Left renal cortex interstitium (tissue), 4 donors: ENCODE results near the gene TXNL4A. TPM values are rescaled to one million over a fixed set of nuclear protein-coding genes. Genes with fewer than 3 reads are reported as not detected.

Source experiments
- DNase-seq, 4 donors: peaks; one replicate each; pipeline ENCODE4 v3.0.0-alpha.2; 2013; ENCODE audit warnings: low read depth in 4 of 4, low spot score in 2 of 4, missing footprints in 1 of 4
- polyA plus RNA-seq, 4 donors: library from polyadenylated mRNA; unstranded; fragments of 120-200 nt; gene quantifications; one replicate each; pipeline ENCODE4 v1.2.1, GENCODE V29; 2013; ENCODE audit not compliant: insufficient read length in 4 of 4

Gene TXNL4A
- polyA plus RNA-seq, 4 donors: 82.1 to 115 (median 87.9) TPM

DNA sequence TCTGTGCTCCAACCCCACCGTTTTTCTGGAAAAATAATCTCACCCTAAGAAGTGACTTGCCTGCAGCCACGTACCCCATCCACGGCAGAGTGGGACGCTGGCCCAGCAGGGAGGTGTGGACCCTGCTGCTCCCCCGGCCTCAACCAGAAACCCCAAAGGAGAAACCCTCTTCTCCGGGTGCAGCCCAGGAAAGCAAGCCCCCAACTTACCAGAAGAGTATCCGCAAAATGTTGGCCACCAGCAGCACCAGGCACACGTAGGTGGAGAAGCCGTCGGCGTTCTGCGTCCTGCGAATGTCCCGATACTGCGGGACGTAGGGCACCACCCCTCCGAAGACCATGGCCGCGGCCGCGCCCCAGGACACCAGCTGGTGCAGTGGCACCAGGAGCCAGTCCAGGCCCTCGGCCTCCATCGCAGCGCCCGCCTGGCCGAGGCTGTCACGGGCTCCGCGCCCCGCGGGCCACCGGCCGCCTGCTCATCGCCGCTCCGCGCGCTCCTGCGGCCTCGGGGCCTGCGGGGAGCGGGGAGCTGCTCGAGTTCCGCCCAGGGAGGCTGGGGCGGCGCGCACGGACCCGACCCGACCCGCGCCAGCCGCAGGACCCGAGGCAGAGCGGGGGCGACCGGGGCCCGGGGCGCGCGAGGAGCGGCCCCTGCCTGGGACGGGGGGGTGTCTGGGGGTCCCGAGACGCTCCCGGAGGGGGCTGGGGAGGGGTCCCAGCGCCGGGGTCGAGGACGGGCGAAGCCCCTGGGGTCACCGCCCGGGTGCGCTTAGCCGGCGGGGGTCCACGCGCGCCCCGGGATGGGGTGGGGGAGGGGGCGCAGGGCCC, 37.6 kb downstream of the TXNL4A start:
- no peak for DNase-seq

- no peak for DNase-seq
These were observed 38.5 kb downstream of the TXNL4A start for GRCh38 chr18:79949697-79950487.

DNA sequence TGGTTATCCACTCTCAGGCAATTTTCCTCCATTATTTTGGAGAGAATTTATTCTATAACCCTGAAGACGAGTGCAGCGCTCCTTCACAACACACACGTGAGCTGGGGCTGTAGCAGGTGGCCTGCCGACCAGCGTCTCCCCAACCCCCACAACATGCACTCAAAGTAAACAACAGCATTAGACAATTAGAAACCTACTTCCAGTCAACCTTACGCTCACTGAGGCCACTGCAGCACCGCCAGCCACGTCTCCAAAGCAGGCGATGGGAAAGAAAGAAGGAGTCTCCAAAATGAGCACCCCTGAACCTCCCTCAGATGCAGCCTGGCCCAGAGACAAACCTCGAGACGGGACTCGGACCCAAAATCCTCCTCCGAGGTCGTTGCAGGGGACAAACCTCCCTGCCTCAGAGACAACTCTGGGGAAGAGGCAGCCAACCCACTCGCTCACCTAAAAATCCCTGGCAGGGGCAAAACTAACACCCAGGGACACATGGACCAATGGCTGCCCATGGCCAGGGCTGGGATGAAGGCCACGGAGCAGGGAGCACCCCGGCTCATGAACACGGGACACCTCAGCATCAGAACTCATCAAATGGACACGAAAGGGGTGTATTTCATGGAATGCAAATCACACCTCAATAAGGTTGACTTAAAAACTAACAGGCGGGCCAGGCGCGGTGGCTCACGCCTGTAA, 39.5 kb downstream of the TXNL4A start:
- no peak for DNase-seq

- no peak for DNase-seq
These were observed 40.3 kb downstream of the TXNL4A start for GRCh38 chr18:79947881-79948610.

DNA sequence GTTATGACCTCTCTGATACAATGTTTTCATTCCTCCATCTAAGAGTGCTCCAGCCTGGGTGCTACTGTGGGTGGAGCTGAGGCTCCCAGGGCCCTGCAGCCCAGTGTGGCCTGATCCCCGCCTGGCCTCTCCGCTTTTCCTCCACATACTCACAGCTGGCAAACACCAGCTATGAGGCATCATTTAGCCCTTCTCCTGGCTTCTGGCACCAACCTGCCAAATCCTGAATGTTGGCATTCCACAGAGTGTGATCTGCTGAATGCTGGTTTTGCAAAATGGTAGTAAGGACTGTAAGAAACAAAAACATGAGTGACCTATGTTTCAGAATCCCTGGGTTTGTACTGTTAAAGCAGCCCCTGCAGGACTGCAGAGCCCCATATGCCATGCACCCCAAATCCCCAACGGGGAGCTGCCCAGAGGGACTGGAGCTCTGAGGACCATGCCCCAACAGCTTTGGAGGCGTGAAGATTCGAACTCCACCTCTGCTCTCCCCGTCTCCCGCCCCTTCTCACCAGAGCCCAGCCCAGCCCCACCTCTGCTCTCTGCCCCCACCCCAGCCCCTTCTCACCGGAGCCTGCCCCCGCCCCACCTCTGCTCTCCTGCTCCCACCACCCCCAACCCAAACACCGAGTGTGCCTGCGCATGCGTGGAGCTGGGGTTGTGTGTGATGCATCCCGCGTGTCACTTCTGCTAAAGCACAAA, 41.2 kb downstream of the TXNL4A start:
- DNase-seq: no peak

DNA sequence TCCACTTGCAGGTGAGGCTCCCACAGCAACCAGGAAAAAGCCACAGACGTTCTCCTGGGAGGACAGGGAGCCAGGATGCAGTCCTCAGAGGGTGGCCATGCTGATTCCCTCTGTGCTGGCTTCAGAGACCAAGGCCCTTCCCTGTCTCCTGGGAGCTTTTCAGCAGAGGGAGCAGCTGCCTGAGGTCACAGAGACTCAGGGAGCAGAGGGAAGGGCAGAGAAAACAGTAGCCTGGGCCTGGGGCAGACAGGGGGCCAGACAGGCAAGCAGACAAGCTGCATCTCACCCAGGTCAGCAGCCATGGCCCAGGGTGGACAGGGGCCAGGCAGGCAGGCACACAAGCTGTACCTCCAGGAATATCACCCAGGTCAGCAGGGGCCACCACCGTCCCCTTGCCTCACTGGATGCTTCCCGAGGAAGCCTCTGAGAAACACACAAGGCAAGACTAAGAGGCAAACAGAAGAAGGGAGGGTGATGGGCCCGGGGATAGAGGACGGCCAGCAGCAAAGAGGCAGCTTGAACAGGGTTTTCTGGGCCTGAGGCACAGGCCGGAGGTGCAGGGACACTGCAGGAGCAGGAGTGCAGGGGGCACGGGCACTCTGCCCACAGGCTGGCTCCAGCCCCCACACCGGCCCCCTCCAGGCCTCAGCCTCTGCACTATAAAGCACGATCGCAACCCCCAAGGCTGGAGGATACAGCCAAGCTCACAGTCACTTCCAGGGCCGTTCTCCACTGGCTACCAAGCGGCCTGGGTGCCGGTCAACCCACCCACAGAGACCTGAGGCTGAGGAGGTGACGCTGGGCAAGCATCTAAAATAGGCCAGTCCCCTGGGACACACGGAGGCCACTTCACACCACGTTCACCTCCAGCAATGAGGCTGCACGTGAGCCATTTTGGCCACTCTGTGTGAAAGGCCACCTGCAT, 43.0 kb downstream of the TXNL4A start:
- DNase-seq: no peak

DNA sequence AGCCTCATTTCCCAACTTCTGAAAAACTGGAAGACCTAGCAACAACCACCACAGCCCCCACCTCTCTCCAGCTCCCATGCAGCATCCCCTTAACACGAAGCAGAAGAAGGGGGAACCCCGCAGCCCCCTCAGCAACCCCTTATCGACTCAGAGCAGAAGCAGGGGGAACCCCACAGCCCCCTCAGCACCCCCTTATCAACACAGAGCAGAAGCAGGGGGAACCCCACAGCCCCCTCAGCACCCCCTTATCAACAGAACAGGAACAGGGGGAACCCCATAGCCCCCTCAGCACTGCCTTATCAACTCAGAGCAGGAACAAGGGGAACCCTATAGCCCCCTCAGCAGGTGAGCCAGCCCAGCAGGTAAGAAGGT, 43.6 kb downstream of the TXNL4A start:
- no peak for DNase-seq

DNA sequence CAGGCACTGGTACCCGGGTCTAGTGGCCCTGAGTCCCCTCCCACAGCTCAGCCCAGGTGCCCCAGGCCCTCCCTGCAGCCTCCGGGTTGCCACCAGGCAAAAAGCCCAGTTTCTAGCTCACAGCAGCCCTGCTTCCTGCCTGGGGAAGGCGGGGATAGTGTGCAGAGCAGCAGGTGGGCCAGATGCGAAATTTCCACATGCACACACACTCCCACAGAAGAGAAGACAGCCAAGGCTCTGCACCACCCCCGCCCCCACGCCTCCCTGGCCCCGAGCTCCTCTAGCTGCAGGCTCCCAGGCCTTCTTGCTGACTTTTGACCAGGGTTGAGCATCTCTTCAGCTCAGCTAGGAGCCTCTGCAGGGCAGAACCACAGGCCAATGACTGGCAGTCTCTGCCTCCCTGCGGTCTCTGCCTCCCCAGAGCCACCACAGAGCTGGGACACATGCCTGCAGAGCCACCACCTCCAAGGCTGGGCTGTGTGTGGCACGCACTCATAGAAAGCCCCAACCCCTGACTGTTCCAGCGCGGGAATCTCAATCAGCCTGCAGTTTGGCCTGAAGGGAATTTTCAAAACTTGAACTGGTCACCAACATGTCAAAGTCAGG, 44.1 kb downstream of the TXNL4A start:
- no peak for DNase-seq

- no peak for DNase-seq
These were observed 44.7 kb downstream of the TXNL4A start for GRCh38 chr18:79943608-79944125.

- DNase-seq: no peak
These were observed 45.4 kb downstream of the TXNL4A start for GRCh38 chr18:79942786-79943607.

DNA sequence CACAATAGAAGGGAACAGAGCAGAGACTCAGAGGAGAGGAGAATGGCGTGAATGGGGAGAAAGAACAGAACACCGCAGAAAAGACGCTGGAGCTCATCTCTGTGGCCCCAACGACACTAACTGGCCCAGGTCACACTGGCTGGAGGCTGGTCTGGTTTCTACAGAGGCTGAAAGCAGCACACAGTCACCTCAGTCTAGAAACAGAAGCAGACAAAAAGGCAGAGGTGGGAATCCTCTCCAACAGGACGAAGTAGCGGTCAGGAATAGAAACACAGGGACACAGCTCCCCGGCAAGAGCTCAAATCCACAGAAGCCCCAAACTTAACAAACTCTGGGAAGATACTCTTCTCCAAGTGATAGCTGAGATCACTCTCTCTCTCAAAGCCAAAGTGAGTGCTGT, 46.2 kb downstream of the TXNL4A start:
- DNase-seq: no peak

GRCh38 chr18:79941473-79942119, 46.8 kb downstream of the TXNL4A start:
- no peak for DNase-seq

DNA sequence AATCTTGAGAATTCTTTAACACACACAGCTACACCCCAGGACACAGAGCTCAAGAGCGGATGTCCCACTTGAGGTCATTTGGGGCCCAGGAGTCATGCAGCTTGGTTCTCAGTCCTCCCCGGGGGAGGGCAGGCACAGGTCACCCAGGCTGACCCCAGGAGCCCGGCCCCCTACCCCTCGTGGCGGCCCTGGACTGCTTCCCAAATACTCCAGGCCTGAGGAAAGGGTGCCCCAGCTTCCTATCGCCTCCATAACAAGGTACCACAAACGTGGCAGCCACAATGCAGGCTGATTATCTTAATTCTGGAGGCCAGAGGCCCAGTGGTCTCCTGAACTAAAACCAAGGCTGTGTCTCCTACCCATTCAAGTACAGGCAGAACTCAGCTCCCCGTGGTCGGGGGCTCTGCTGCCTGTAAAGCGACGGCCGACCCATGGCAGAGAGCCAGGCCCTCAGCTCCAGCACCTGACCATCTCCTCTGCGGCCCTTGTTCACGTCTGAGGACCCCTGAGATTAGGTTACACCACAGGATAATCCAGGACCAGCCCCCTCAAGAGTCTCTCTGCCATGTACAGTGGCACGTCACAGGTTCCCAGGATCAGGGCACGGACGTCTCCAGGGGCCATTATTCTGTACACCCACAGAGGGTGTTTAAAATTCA, 47.4 kb downstream of the TXNL4A start:
- no peak for DNase-seq

DNA sequence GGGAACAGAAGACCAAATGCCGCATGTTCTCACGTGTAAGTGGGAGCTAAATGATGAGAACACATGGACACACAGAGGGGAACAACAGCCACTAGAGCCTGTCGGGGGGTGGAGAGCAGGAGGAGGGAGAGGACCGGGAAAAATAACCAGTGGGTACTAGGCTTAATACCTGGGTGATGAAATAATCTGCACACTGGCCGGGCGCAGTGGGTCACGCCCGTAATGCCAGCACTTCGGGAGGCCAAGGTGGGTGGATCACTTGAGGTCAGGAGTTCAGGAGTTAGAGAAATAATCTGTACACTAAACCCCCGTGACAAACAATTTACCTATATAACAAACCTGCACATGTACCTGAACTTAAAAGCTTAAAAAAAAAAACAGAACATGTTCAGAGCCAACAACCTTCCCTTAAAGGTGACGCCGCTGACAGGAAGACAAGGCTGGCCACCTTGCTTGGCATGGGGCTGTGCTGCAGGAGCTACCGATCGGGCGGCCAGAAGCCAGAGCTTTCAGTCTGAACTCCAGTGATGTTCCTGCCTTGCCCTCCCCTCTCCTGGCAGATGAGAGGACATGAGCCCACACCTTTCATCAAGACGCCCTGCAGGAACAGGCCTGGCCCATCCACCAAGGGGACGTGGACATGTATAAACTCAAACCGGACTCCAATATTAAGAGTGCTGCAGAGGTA, 48.1 kb downstream of the TXNL4A start:
- no peak for DNase-seq

- DNase-seq: no peak
These were observed 49.3 kb downstream of the TXNL4A start for GRCh38 chr18:79939096-79939495.

GRCh38 chr18:79938196-79938595, 50.2 kb downstream of the TXNL4A start:
- no peak for DNase-seq
